ENCODE results near the gene LRRC38. TPM values are rescaled to one million over a fixed set of nuclear protein-coding genes. Genes with fewer than 3 reads are reported as not detected.
A peak's percentile ranks its signal among the peaks of the same experiment; 100 is the strongest.
"Not testable (repeated sequence)": the region's sequence is repeated elsewhere in the genome, so short reads cannot be mapped to it uniquely, and the experiment has no call there.

LRRC38 gene, protein sequence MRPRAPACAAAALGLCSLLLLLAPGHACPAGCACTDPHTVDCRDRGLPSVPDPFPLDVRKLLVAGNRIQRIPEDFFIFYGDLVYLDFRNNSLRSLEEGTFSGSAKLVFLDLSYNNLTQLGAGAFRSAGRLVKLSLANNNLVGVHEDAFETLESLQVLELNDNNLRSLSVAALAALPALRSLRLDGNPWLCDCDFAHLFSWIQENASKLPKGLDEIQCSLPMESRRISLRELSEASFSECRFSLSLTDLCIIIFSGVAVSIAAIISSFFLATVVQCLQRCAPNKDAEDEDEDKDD
- total RNA-seq: under 1 TPM in 2 of 4 donors, not detected in 2; 0.48 to 0.56 TPM

DNA sequence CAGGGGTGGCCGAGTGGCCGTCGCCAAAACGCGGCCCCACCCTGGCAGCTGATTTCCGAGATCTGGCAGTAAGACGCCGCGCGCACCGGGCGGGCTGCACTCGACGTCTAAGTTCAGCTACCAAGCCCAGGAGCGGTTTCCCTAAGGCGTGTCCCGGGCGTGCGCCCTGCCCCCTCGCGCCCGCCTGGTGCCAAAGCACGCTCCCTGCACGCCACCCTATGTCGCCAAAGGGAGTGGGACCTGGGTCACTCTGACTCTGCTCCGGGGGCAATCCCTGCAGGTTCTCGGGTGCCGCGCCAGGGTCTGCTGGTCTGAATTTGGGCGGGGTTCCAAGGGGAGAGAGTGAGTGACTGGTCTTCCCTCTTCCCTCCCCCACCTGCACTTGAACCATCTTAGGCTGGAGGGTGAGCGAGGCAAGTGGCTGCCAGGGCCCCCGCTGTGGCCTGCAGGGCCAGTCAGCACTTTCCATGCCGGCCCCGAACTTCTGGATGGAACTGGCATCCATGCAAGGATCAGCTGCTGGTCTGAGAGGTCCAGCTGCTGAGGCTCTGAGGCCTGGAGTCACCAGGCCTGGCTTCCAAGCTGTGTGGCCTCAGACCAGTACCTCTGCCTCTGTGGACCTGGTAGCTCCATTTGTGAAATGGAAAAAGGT is at the start of gene LRRC38:
Gene LRRC38, minus strand, starts transcription at position 109 of the 652 bp plus-strand sequence. CDS start 410 bp downstream, outside the sequence.
- ATAC-seq (ENCODE audit: low FRiP score) (no peak), DNase-seq (ENCODE audit: low spot score) (no peak)
- TF ChIP-seq CTCF (IDR thresholded peaks at IDR 0.05): no peak

- not testable (repeated sequence) for DNase-seq (ENCODE audit: low spot score); ATAC-seq (ENCODE audit: low FRiP score)
Observed at GRCh38 chr1:13562981-13563380, 49.2 kb upstream of the LRRC38 start.

GRCh38 chr1:13560541-13560940 is 46.7 kb upstream of the LRRC38 start:
- no peak for ATAC-seq (ENCODE audit: low FRiP score)
- DNase-seq (ENCODE audit: low spot score): no peak
- no peak for TF ChIP-seq CTCF (IDR thresholded peaks at IDR 0.05)

- DNase-seq (ENCODE audit: low spot score) (no peak), ATAC-seq (ENCODE audit: low FRiP score) (no peak)
- no peak for TF ChIP-seq CTCF (IDR thresholded peaks at IDR 0.05)
Observed at GRCh38 chr1:13556224-13556764, 42.5 kb upstream of the LRRC38 start.

- TF ChIP-seq CTCF (IDR thresholded peaks at IDR 0.05): no peak
- ATAC-seq (ENCODE audit: low FRiP score) (no peak), DNase-seq (ENCODE audit: low spot score) (no peak)
Observed at GRCh38 chr1:13554798-13555197, 41.0 kb upstream of the LRRC38 start.

DNA sequence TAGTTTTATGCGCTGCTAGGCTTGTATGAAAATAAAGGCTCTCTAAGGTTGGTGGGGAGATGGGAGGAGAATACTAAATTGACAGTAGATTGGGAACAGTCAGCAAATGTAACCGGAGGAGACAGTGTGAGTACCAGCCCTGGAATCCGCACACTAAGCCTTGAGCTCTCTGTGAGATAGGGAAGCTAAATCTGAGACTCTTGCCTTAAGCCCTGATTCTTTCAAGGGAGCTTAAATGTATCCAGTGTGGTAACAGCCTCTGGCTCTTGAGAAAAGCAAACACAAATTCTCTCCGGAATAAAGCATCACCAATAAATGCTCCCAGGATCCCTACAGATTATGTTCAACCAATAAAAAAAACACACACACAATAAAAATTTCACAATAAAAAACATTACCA is 36.9 kb upstream of the LRRC38 start:
- ATAC-seq (ENCODE audit: low FRiP score) (peak; percentile 87), DNase-seq (ENCODE audit: low spot score) (no peak)
- no peak for TF ChIP-seq CTCF (IDR thresholded peaks at IDR 0.05)

DNA sequence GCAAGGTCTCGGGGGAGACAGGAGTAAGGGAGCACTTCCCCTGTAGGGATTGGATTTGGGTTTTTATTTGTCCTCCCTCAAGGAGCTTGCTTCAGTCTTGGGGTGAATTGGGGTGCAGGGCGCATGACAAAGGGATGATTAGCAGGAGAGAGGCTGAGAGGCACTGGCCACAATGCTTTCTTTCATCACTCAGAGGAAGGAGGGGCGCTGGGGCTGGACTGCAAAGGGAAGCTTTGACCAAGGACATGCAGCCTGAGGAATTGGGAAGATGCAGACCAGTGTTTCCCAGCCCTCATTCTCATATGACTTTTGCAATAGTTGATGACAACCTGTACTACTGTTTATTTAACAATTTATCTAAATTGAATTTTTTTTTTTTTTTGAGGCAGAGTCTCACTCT is 35.7 kb upstream of the LRRC38 start:
- no peak for TF ChIP-seq CTCF (IDR thresholded peaks at IDR 0.05)
- ATAC-seq (ENCODE audit: low FRiP score) (no peak), DNase-seq (ENCODE audit: low spot score) (no peak)

Measured in omental fat pad (tissue), 4 donors.